NT2/D1 (cell line): ENCODE measurements around the gene DAB2.

Experiments
- DNase-seq: peaks from one replicate; pipeline ENCODE4 v3.0.0-alpha.2; 2011; ENCODE audit warnings: low read depth, low spot score
- H3K27me3 ChIP-seq: 2 replicates; pipeline ENCODE4 v1.6.0; 2011; ENCODE audit warnings: mild to moderate bottlenecking; ENCODE audit not compliant: insufficient read length, insufficient read depth
- H3K36me3 ChIP-seq: 2 replicates; pipeline ENCODE4 v1.6.1; 2011; ENCODE audit warnings: mild to moderate bottlenecking, low read length, mixed read lengths; ENCODE audit not compliant: insufficient read depth, insufficient read length
- H3K4me1 ChIP-seq: 2 replicates; pipeline ENCODE4 v1.5.1; 2011; ENCODE audit not compliant: insufficient read depth, insufficient read length
- H3K4me3 ChIP-seq: 2 replicates; pipeline ENCODE4 v1.5.1; 2011; ENCODE audit warnings: low read depth; ENCODE audit not compliant: insufficient read length
- H3K9ac ChIP-seq: 2 replicates; pipeline ENCODE4 v1.6.0; 2011; ENCODE audit warnings: low read depth; ENCODE audit not compliant: insufficient read length
- H3K9me3 ChIP-seq: 2 replicates; pipeline ENCODE4 v1.5.1; 2011; ENCODE audit warnings: mild to moderate bottlenecking, low read length; ENCODE audit not compliant: insufficient read depth
- SUZ12 ChIP-seq: IDR thresholded peaks from 2 replicates; pipeline ENCODE4 v1.6.1; 2011; ENCODE audit not compliant: insufficient read length, insufficient read depth; ENCODE audit errors: extremely low read depth
- YY1 ChIP-seq: IDR thresholded peaks from 2 replicates; pipeline ENCODE4 v1.6.1; 2011; ENCODE audit not compliant: insufficient read length, insufficient read depth
- ZNF274 ChIP-seq: IDR thresholded peaks from 2 replicates; pipeline ENCODE4 v1.6.1; 2011; ENCODE audit warnings: mild to moderate bottlenecking, low read depth, low read length

DAB2 gene

GRCh38 chr5:39427633-39428032 lies 2.9 kb upstream of the DAB2 start:
- Histone ChIP-seq H3K36me3 (no peaks in the 10 kb centered on the region), H3K9me3 (no peaks in the 10 kb centered on the region), H3K9ac (no peak overlapping the region), H3K27me3 (no peaks in the 10 kb centered on the region), H3K4me1 (no peaks in the 10 kb centered on the region), H3K4me3 (no peak overlapping the region)
- TF ChIP-seq YY1 (no peak), SUZ12 (no peak), ZNF274 (no peak)
- DNase-seq: no peak

GRCh38 chr5:39427229-39427628 lies 2.4 kb upstream of the DAB2 start:
- no peak for TF ChIP-seq ZNF274
- Histone ChIP-seq H3K4me3 (no peak overlapping the region), H3K36me3 (no peaks in the 10 kb centered on the region), H3K9me3 (no peaks in the 10 kb centered on the region), H3K27me3 (no peaks in the 10 kb centered on the region), H3K4me1 (no peaks in the 10 kb centered on the region), H3K9ac (no peak overlapping the region)
- DNase-seq: no peak

- Histone ChIP-seq H3K27me3 (no peaks in the 10 kb centered on the region), H3K9ac (no peak overlapping the region), H3K36me3 (no peaks in the 10 kb centered on the region), H3K4me1 (no peaks in the 10 kb centered on the region), H3K4me3 (no peak overlapping the region), H3K9me3 (no peaks in the 10 kb centered on the region)
- no peak for DNase-seq
- no peak for TF ChIP-seq SUZ12
- no peak for TF ChIP-seq ZNF274
- TF ChIP-seq YY1: no peak
These were observed 1.9 kb upstream of the DAB2 start for GRCh38 chr5:39426746-39427105.

GRCh38 chr5:39426051-39426745 lies 1.4 kb upstream of the DAB2 start:
- Histone ChIP-seq H3K4me1 (no peaks in the 10 kb centered on the region), H3K36me3 (no peaks in the 10 kb centered on the region), H3K9me3 (no peaks in the 10 kb centered on the region), H3K9ac (no peak overlapping the region), H3K27me3 (no peaks in the 10 kb centered on the region), H3K4me3 (no peak overlapping the region)
- no peak for DNase-seq
- TF ChIP-seq SUZ12: no peak
- no peak for TF ChIP-seq YY1
- TF ChIP-seq ZNF274: no peak

- no peaks in the 10 kb centered on the region for H3K27me3 ChIP-seq
- no peaks in the 10 kb centered on the region for H3K9me3 ChIP-seq
- H3K4me3 ChIP-seq: no peak overlapping the region
- no peak overlapping the region for H3K9ac ChIP-seq
- no peaks in the 10 kb centered on the region for H3K4me1 ChIP-seq
- DNase-seq: no peak
- H3K36me3 ChIP-seq: no peaks in the 10 kb centered on the region
- TF ChIP-seq ZNF274 (no peak), SUZ12 (no peak), YY1 (no peak)
These were observed 1.4 kb downstream of the DAB2 start for GRCh38 chr5:39423331-39423751.

- no peaks in the 10 kb centered on the region for H3K9me3 ChIP-seq
- no peak for DNase-seq
- H3K4me1 ChIP-seq: no peaks in the 10 kb centered on the region
- no peak overlapping the region for H3K9ac ChIP-seq
- H3K4me3 ChIP-seq: no peak overlapping the region
- no peaks in the 10 kb centered on the region for H3K36me3 ChIP-seq
- TF ChIP-seq YY1: no peak
- no peak for TF ChIP-seq SUZ12
- TF ChIP-seq ZNF274: no peak
- no peaks in the 10 kb centered on the region for H3K27me3 ChIP-seq
These were observed 2.0 kb downstream of the DAB2 start for GRCh38 chr5:39422728-39423285.

GRCh38 chr5:39422036-39422606 lies 2.7 kb downstream of the DAB2 start:
- TF ChIP-seq YY1 (no peak), SUZ12 (no peak), ZNF274 (no peak)
- no peaks in the 10 kb centered on the region for H3K36me3 ChIP-seq
- no peaks in the 10 kb centered on the region for H3K4me1 ChIP-seq
- no peak for DNase-seq
- no peak overlapping the region for H3K4me3 ChIP-seq
- H3K27me3 ChIP-seq: no peaks in the 10 kb centered on the region
- no peak overlapping the region for H3K9ac ChIP-seq
- no peaks in the 10 kb centered on the region for H3K9me3 ChIP-seq
